Osteocyte (in vitro differentiated cells): ENCODE data around the gene EDIL3. TPM values are rescaled to one million over a fixed set of nuclear protein-coding genes. Genes with fewer than 3 reads are reported as not detected.

ENCODE experiments used
- DNase-seq: peaks from one replicate; pipeline ENCODE4 v3.0.0; 2021; ENCODE audit warnings: mixed read lengths; ENCODE audit not compliant: unreplicated experiment; ENCODE audit errors: extremely low spot score
- H3K27ac Mint-ChIP-seq: one replicate; pipeline ENCODE4 v1.8.0; 2021; ENCODE audit warnings: mild to moderate bottlenecking, mixed read lengths; ENCODE audit not compliant: unreplicated experiment
- H3K27me3 Mint-ChIP-seq: one replicate; pipeline ENCODE4 v1.8.0; 2021; ENCODE audit warnings: mixed read lengths; ENCODE audit not compliant: unreplicated experiment
- H3K36me3 Mint-ChIP-seq: one replicate; pipeline ENCODE4 v1.8.0; 2021; ENCODE audit warnings: mixed read lengths; ENCODE audit not compliant: unreplicated experiment
- H3K4me1 Mint-ChIP-seq: one replicate; pipeline ENCODE4 v1.8.0; 2021; ENCODE audit warnings: mixed read lengths; ENCODE audit not compliant: unreplicated experiment
- H3K4me3 Mint-ChIP-seq: one replicate; pipeline ENCODE4 v1.8.0; 2021; ENCODE audit warnings: mild to moderate bottlenecking, moderate library complexity, mixed read lengths; ENCODE audit not compliant: unreplicated experiment
- H3K9me3 Mint-ChIP-seq: one replicate; pipeline ENCODE4 v1.8.0; 2021; ENCODE audit warnings: mixed read lengths; ENCODE audit not compliant: unreplicated experiment
- total RNA-seq: library from RNA; stranded (reverse); gene quantifications from 2 replicates; pipeline ENCODE4 v1.2.1, GENCODE V29; 2021
- TF ChIP-seq, protein P1 (sequence below): fragments of 200-600 bp; sonication (generic); IDR thresholded peaks from 2 replicates; pipeline ENCODE4 v1.5.0; 2021; ENCODE audit warnings: antibody characterized with exemption, mild to moderate bottlenecking, moderate library complexity

EDIL3 gene
- total RNA-seq, 1 donor from 2014 or later, result 470 TPM

- Mint-ChIP-seq H3K4me3 (no peak overlapping the region), H3K36me3 (no peaks in the 10 kb centered on the region), H3K27me3 (no peaks in the 10 kb centered on the region), H3K27ac (no peak overlapping the region), H3K9me3 (no peaks in the 10 kb centered on the region), H3K4me1 (peaks cover 34% of the 10 kb centered on the region)
- TF ChIP-seq, protein P1, sequence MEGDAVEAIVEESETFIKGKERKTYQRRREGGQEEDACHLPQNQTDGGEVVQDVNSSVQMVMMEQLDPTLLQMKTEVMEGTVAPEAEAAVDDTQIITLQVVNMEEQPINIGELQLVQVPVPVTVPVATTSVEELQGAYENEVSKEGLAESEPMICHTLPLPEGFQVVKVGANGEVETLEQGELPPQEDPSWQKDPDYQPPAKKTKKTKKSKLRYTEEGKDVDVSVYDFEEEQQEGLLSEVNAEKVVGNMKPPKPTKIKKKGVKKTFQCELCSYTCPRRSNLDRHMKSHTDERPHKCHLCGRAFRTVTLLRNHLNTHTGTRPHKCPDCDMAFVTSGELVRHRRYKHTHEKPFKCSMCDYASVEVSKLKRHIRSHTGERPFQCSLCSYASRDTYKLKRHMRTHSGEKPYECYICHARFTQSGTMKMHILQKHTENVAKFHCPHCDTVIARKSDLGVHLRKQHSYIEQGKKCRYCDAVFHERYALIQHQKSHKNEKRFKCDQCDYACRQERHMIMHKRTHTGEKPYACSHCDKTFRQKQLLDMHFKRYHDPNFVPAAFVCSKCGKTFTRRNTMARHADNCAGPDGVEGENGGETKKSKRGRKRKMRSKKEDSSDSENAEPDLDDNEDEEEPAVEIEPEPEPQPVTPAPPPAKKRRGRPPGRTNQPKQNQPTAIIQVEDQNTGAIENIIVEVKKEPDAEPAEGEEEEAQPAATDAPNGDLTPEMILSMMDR, result no peak
- DNase-seq, result no peak
Measured at GRCh38 chr5:84265739-84266550, 118.7 kb downstream of the EDIL3 start.

DNA sequence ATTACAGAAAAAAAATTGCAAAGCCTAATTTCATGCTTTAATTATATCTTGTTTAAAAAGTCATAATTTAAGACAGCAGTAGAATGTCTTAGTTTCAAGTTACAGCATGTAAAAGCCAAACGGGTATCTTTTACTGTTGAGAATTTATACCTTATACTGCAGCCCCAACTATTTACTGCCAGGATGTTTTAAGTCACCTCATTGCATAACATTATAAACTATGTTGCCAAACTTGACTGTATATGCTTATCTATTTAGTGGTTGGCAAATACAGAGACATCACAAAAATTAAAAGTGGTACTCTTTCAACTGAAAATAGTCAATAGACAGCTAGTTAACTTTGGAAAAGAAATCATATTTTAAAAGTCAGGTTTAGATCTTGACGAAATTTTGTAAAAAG lies 119.5 kb downstream of the EDIL3 start:
- Mint-ChIP-seq H3K36me3 (no peaks in the 10 kb centered on the region), H3K4me3 (no peak overlapping the region), H3K4me1 (peaks cover 38% of the 10 kb centered on the region), H3K9me3 (no peaks in the 10 kb centered on the region), H3K27ac (no peak overlapping the region), H3K27me3 (no peaks in the 10 kb centered on the region)
- DNase-seq, result no peak
- TF ChIP-seq, protein P1, result no peak

DNA sequence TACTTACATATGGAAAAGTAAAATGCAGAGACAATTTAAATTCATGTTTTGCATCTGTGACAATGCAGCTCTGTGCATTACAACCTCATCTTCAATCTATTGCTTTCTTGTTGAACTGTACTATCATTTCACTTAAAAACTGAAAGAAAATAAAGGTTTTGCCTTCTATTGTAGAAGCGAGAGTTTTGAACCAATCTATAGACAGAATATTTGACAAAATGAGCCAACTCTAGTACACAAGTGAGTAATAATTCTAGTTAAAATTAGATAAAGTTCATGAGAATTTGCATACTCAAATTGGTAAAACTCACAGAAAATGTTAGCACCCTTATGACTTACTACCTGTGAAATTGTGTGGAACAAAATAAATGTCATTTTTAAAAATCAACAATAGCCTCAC lies 123.7 kb downstream of the EDIL3 start:
- Mint-ChIP-seq H3K9me3 (no peaks in the 10 kb centered on the region), H3K4me1 (peaks cover 36% of the 10 kb centered on the region), H3K27me3 (no peaks in the 10 kb centered on the region), H3K4me3 (no peak overlapping the region), H3K36me3 (peaks cover 5% of the 10 kb centered on the region), H3K27ac (no peak overlapping the region)
- no peak for DNase-seq
- TF ChIP-seq, protein P1, result no peak

DNA sequence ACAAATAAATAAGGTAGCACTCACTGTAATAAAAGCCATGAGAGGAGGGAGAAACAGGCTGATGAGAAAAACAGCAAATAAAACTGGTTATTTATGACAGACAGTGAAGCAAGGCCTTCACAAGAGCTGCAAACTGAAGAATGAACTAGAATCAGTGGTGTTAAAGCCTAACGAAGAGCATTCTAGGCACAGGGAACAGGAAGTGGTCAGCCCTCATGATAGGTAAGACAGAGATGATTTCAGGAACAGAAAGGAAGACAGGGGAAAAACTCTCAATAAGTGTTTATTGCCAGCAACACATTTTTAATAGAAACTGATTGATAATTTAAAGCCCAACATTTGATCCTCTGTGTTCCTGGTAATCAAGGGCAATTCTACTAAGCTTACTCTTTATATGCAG lies 124.5 kb downstream of the EDIL3 start:
- Mint-ChIP-seq H3K9me3 (no peaks in the 10 kb centered on the region), H3K4me3 (no peak overlapping the region), H3K27ac (no peak overlapping the region), H3K36me3 (peaks cover 6% of the 10 kb centered on the region), H3K4me1 (peaks cover 39% of the 10 kb centered on the region), H3K27me3 (no peaks in the 10 kb centered on the region)
- DNase-seq, result no peak
- TF ChIP-seq, protein P1, result no peak

DNA sequence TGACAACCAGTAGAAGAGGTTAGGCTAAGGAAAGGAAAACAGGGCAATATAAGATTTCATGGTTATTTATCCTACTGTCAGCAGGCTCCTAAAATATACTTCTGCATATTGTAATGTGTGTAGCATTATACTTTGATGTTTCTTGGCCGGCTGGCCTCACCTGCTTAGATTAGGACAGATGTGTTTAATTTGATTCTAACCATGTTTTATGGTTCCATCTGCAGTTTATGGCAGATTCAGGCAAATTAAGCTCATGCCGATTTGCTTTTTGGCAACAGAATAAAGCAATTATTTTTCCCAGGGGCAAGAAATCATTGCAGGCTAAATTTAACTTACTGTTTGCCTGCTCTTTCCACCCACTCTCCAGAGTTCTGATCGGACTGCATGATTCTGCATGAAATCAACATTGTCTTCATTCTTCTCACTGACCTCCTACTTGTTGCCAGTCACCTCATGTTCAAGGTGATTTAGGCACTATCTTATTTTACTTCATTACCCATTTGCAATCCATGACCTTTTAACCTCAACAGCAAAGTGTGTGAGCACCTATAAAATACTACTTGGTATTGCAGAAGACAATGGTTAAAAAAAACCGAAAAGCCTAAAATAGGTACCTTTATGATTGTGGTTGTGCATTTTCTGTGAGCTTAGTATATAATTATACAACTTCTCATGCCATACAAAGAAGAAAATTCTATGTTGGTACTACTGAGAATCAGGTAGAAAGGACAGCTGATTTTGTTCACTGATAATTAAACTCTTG lies 125.2 kb downstream of the EDIL3 start:
- TF ChIP-seq, protein P1, result no peak
- Mint-ChIP-seq H3K4me3 (no peak overlapping the region), H3K9me3 (no peaks in the 10 kb centered on the region), H3K27ac (no peak overlapping the region), H3K4me1 (peaks cover 39% of the 10 kb centered on the region), H3K36me3 (peaks cover 6% of the 10 kb centered on the region), H3K27me3 (no peaks in the 10 kb centered on the region)
- no peak for DNase-seq
